ENCODE results near the gene TMEM132D. TPM values are rescaled to one million over a fixed set of nuclear protein-coding genes. Genes with fewer than 3 reads are reported as not detected.

The TMEM132D gene
- total and polyA plus RNA-seq, 2 experiments from 2014 or later: not detected

GRCh38 chr12:129096968-129097367 lies 806.9 kb downstream of the TMEM132D start:
- no peak for DNase-seq
- H2AFZ ChIP-seq: no peak overlapping the region
- H3K27me3 ChIP-seq (replicated peaks; ENCODE audit: insufficient read depth): no peaks in the 10 kb centered on the region
- no peaks in the 10 kb centered on the region for H3K79me2 ChIP-seq (ENCODE audit: insufficient read depth)
- WGBS, 2 experiments (ENCODE audit: low coverage in 1 of 2, low lambda C conversion rate in 2 of 2, missing lambda C conversion rate in 2 of 2): 37 to 40% methylated on average over 7 of the region's 7 CpGs
- no peak overlapping the region for H3K4me2 ChIP-seq (ENCODE audit: unreplicated experiment)
- H3K27ac ChIP-seq: no peak overlapping the region
- no peaks in the 10 kb centered on the region for H3K4me1 ChIP-seq (ENCODE audit: insufficient read depth)
- no peaks in the 10 kb centered on the region for H3F3A ChIP-seq (ENCODE audit: insufficient read depth)
- no peaks in the 10 kb centered on the region for H3K9me3 ChIP-seq (ENCODE audit: low read depth)
- no peaks in the 10 kb centered on the region for H4K20me1 ChIP-seq (ENCODE audit: insufficient read depth)
- no peaks in the 10 kb centered on the region for H3K36me3 ChIP-seq (ENCODE audit: low read depth)
- H3K9me2 ChIP-seq (ENCODE audit: insufficient read depth): no peaks in the 10 kb centered on the region
- in situ Hi-C loops (cut with MboI): no loop called here
- TF ChIP-seq EZH2phosphoT487 (IDR thresholded peaks at IDR 0.05; ENCODE audit: insufficient read depth, low read depth) (no peak), EZH2 (IDR thresholded peaks at IDR 0.05; ENCODE audit: insufficient read depth, poor library complexity, severe bottlenecking) (no peak)
- H3K4me3 ChIP-seq: no peak overlapping the region
- H3K9ac ChIP-seq: no peak overlapping the region

GRCh38 chr12:129096184-129096583 lies 807.6 kb downstream of the TMEM132D start:
- H3K27ac ChIP-seq: no peak overlapping the region
- H3K9ac ChIP-seq: no peak overlapping the region
- no peaks in the 10 kb centered on the region for H3K9me2 ChIP-seq (ENCODE audit: insufficient read depth)
- H3K4me3 ChIP-seq: no peak overlapping the region
- H3K79me2 ChIP-seq (ENCODE audit: insufficient read depth): no peaks in the 10 kb centered on the region
- TF ChIP-seq EZH2phosphoT487 (IDR thresholded peaks at IDR 0.05; ENCODE audit: insufficient read depth, low read depth) (no peak), EZH2 (IDR thresholded peaks at IDR 0.05; ENCODE audit: insufficient read depth, poor library complexity, severe bottlenecking) (no peak)
- no peak overlapping the region for H2AFZ ChIP-seq
- H3K36me3 ChIP-seq (ENCODE audit: low read depth): no peaks in the 10 kb centered on the region
- H3K4me1 ChIP-seq (ENCODE audit: insufficient read depth): no peaks in the 10 kb centered on the region
- DNase-seq: no peak
- H3K9me3 ChIP-seq (ENCODE audit: low read depth): no peaks in the 10 kb centered on the region
- 59% methylated on average over 11 of the region's 11 CpGs for WGBS, 2 experiments (ENCODE audit: low coverage in 1 of 2, low lambda C conversion rate in 2 of 2, missing lambda C conversion rate in 2 of 2)
- H3K27me3 ChIP-seq (replicated peaks; ENCODE audit: insufficient read depth): no peaks in the 10 kb centered on the region
- H3K4me2 ChIP-seq (ENCODE audit: unreplicated experiment): no peak overlapping the region
- H3F3A ChIP-seq (ENCODE audit: insufficient read depth): no peaks in the 10 kb centered on the region
- in situ Hi-C loops (cut with MboI): no loop called here
- H4K20me1 ChIP-seq (ENCODE audit: insufficient read depth): no peaks in the 10 kb centered on the region

- H3K9me2 ChIP-seq (ENCODE audit: insufficient read depth): no peaks in the 10 kb centered on the region
- in situ Hi-C loops (cut with MboI): no loop called here
- no peak overlapping the region for H3K4me2 ChIP-seq (ENCODE audit: unreplicated experiment)
- no peaks in the 10 kb centered on the region for H3K9me3 ChIP-seq (ENCODE audit: low read depth)
- no peaks in the 10 kb centered on the region for H3K4me1 ChIP-seq (ENCODE audit: insufficient read depth)
- no peaks in the 10 kb centered on the region for H3K27me3 ChIP-seq (replicated peaks; ENCODE audit: insufficient read depth)
- no peak overlapping the region for H2AFZ ChIP-seq
- H3F3A ChIP-seq (ENCODE audit: insufficient read depth): no peaks in the 10 kb centered on the region
- TF ChIP-seq EZH2 (IDR thresholded peaks at IDR 0.05; ENCODE audit: insufficient read depth, poor library complexity, severe bottlenecking) (no peak), EZH2phosphoT487 (IDR thresholded peaks at IDR 0.05; ENCODE audit: insufficient read depth, low read depth) (no peak)
- DNase-seq: no peak
- no peaks in the 10 kb centered on the region for H3K36me3 ChIP-seq (ENCODE audit: low read depth)
- no peak overlapping the region for H3K4me3 ChIP-seq
- H3K79me2 ChIP-seq (ENCODE audit: insufficient read depth): no peaks in the 10 kb centered on the region
- no peaks in the 10 kb centered on the region for H4K20me1 ChIP-seq (ENCODE audit: insufficient read depth)
- H3K9ac ChIP-seq: no peak overlapping the region
- 56 to 60% methylated on average over 9 of the region's 9 CpGs for WGBS, 2 experiments (ENCODE audit: low coverage in 1 of 2, low lambda C conversion rate in 2 of 2, missing lambda C conversion rate in 2 of 2)
- H3K27ac ChIP-seq: no peak overlapping the region
Measured at GRCh38 chr12:129089576-129089975, 814.2 kb downstream of the TMEM132D start.

- no peaks in the 10 kb centered on the region for H3K9me3 ChIP-seq (ENCODE audit: low read depth)
- no peak for DNase-seq
- no peaks in the 10 kb centered on the region for H3K4me1 ChIP-seq (ENCODE audit: insufficient read depth)
- no peaks in the 10 kb centered on the region for H3K36me3 ChIP-seq (ENCODE audit: low read depth)
- WGBS, 2 experiments (ENCODE audit: low coverage in 1 of 2, low lambda C conversion rate in 2 of 2, missing lambda C conversion rate in 2 of 2): 35 to 37% methylated on average over 20 of the region's 20 CpGs
- no peaks in the 10 kb centered on the region for H3K27me3 ChIP-seq (replicated peaks; ENCODE audit: insufficient read depth)
- no peak overlapping the region for H3K27ac ChIP-seq
- H2AFZ ChIP-seq: no peak overlapping the region
- no peak overlapping the region for H3K9ac ChIP-seq
- in situ Hi-C loops (cut with MboI): no loop called here
- no peaks in the 10 kb centered on the region for H4K20me1 ChIP-seq (ENCODE audit: insufficient read depth)
- no peak for TF ChIP-seq EZH2 (IDR thresholded peaks at IDR 0.05; ENCODE audit: insufficient read depth, poor library complexity, severe bottlenecking)
- no peak overlapping the region for H3K4me3 ChIP-seq
- H3F3A ChIP-seq (ENCODE audit: insufficient read depth): no peaks in the 10 kb centered on the region
- no peak overlapping the region for H3K4me2 ChIP-seq (ENCODE audit: unreplicated experiment)
- no peaks in the 10 kb centered on the region for H3K9me2 ChIP-seq (ENCODE audit: insufficient read depth)
- H3K79me2 ChIP-seq (ENCODE audit: insufficient read depth): no peaks in the 10 kb centered on the region
Measured at GRCh38 chr12:129084875-129085826, 818.7 kb downstream of the TMEM132D start.

Measured in GM23248 (cell line).